Tibial nerve (tissue), 4 donors: ENCODE data around the gene ARPC2. TPM values are rescaled to one million over a fixed set of nuclear protein-coding genes. Genes with fewer than 3 reads are reported as not detected.
"Not testable (repeated sequence)": the region's sequence is repeated elsewhere in the genome, so short reads cannot be mapped to it uniquely, and the experiment has no call there.

Experiments
- DNase-seq, 2 donors: peaks; one replicate each; pipeline ENCODE4 v3.0.0-alpha.2; 2019; ENCODE audit warnings: low spot score in 2 of 2
- H3K27ac ChIP-seq, 4 donors: fragments of 200-600 bp; sonication (generic) in 3 of 4; one replicate each; pipeline ENCODE4 v1.5.1; 2017 to 2019; ENCODE audit warnings: mild to moderate bottlenecking in 1 of 4
- H3K27me3 ChIP-seq, 2 donors: fragments of 200-600 bp; sonication (generic) in 1 of 2; one replicate each; pipeline versions ENCODE4 v1.5.1 to v1.6.0; 2017 to 2019
- H3K36me3 ChIP-seq, 3 donors: fragments of 200-600 bp; sonication (generic); one replicate each; pipeline ENCODE4 v1.5.1; 2018 to 2019
- H3K4me1 ChIP-seq, 4 donors: fragments of 200-600 bp; sonication (generic) in 3 of 4; one replicate each; pipeline ENCODE4 v1.5.1; 2017 to 2019
- H3K4me3 ChIP-seq, 4 donors: fragments of 200-600 bp; sonication (generic) in 3 of 4; one replicate each; pipeline ENCODE4 v1.5.1; 2017 to 2019; ENCODE audit warnings: mild to moderate bottlenecking in 1 of 4, moderate library complexity in 1 of 4
- H3K9me3 ChIP-seq, 4 donors: fragments of 200-600 bp; sonication (generic) in 3 of 4; one replicate each; pipeline ENCODE4 v1.5.1; 2017 to 2019
- CTCF ChIP-seq, 5 experiments: fragments of 200-600 bp in 3 of 5; fragments of 450-650 bp in 2 of 5; sonication (generic) in 3 of 5; IDR thresholded peaks; one replicate each; pipeline ENCODE4 v1.5.1; 2016 to 2019; ENCODE audit warnings: antibody characterized with exemption in 5 of 5, mild to moderate bottlenecking in 3 of 5, moderate library complexity in 2 of 5
- EP300 ChIP-seq, 2 donors: sonication (generic); formaldehyde crosslinking; IDR thresholded peaks; one replicate each; pipeline ENCODE4 v1.6.1; 2017; ENCODE audit warnings: antibody characterized with exemption in 2 of 2, mild to moderate bottlenecking in 1 of 2
- POLR2A ChIP-seq, 2 donors: fragments of 450-650 bp; IDR thresholded peaks; one replicate each; pipeline ENCODE4 v1.6.1; 2017; ENCODE audit warnings: antibody characterized with exemption in 2 of 2, mild to moderate bottlenecking in 2 of 2, moderate library complexity in 2 of 2
- WGBS, 2 donors: methylation state at CpG; one replicate each; pipeline ENCODE4 v1.1.5; 2018; 5-methylcytosine and 5-hydroxymethylcytosine counted together
- total RNA-seq, 4 donors: library from RNA; depleted of rRNA; stranded (reverse); fragments of >200 nt; gene quantifications; one replicate each; pipeline ENCODE4 v1.1.0, GENCODE V29; 2016

Gene ARPC2
- total RNA-seq = 100 to 1,000 TPM; 193 to 248 (median 222) TPM

GRCh38 chr2:218216674-218217359 is at the start of gene ARPC2:
Gene ARPC2 (plus strand): TSS chr2:218217189. CDS start chr2:218217471, 282 bp downstream.
- Histone ChIP-seq H3K27ac (peak within 1 kb of the TSS; percentile 90 to 99 (median 96)), H3K27me3 (no peaks in the 10 kb centered on the region), H3K4me1 (peaks cover 0 to 48% (median 35%) of the 10 kb centered on the region in 4 donors), H3K4me3 (peak within 1 kb of the TSS; percentile 81 to 99 (median 92)), H3K9me3 (no peaks in the 10 kb centered on the region), H3K36me3 (no peaks in the 10 kb centered on the region)
- TF ChIP-seq CTCF (IDR thresholded peaks at IDR 0.05) = peak in 3 of 5 experiments; percentile 10 to 87 (median 83)
- peak; percentile 95 to 98 for TF ChIP-seq EP300 (IDR thresholded peaks at IDR 0.05)
- peak; percentile 81 to 92 for TF ChIP-seq POLR2A (IDR thresholded peaks at IDR 0.05)
- 1% methylated on average over 44 to 60 of the region's 60 CpGs for WGBS, 2 donors
- DNase-seq = peak; percentile 89 to 90

- DNase-seq = no peak
- Histone ChIP-seq H3K27me3 (peaks cover 0 to 10% of the 10 kb centered on the region in 2 donors), H3K36me3 (no peaks in the 10 kb centered on the region), H3K4me3 (no peak overlapping the region), H3K4me1 (peaks cover 0 to 5% (median 0%) of the 10 kb centered on the region in 4 donors), H3K27ac (no peak overlapping the region), H3K9me3 (no peaks in the 10 kb centered on the region)
- 63 to 67% methylated on average over 1 of the region's 1 CpG for WGBS, 2 donors
- TF ChIP-seq CTCF (IDR thresholded peaks at IDR 0.05) (no peak), EP300 (IDR thresholded peaks at IDR 0.05) (no peak), POLR2A (IDR thresholded peaks at IDR 0.05) (no peak)
Measured at GRCh38 chr2:218168016-218168415, 49.0 kb upstream of the ARPC2 start.

- Histone ChIP-seq H3K27me3 (peaks cover 0 to 10% of the 10 kb centered on the region in 2 donors), H3K4me3 (no peak overlapping the region), H3K9me3 (no peaks in the 10 kb centered on the region), H3K4me1 (peaks cover 0 to 5% (median 0%) of the 10 kb centered on the region in 4 donors), H3K36me3 (no peaks in the 10 kb centered on the region), H3K27ac (no peak overlapping the region)
- WGBS, 2 donors = 46 to 52% methylated on average over 9 of the region's 9 CpGs
- TF ChIP-seq POLR2A (IDR thresholded peaks at IDR 0.05) (no peak), CTCF (IDR thresholded peaks at IDR 0.05) (peak; percentile 40 to 59 (median 58)), EP300 (IDR thresholded peaks at IDR 0.05) (no peak)
- peak; percentile 27 to 77 for DNase-seq
Measured at GRCh38 chr2:218168635-218169462, 48.1 kb upstream of the ARPC2 start.

- H3K27me3 ChIP-seq = peaks cover 0 to 10% of the 10 kb centered on the region in 2 donors
- no peak overlapping the region for H3K4me3 ChIP-seq
- peaks cover 0 to 5% (median 0%) of the 10 kb centered on the region in 4 donors for H3K4me1 ChIP-seq
- no peaks in the 10 kb centered on the region for H3K9me3 ChIP-seq
- no peak overlapping the region for H3K27ac ChIP-seq
- DNase-seq = no peak
- H3K36me3 ChIP-seq = no peaks in the 10 kb centered on the region
- WGBS, 2 donors = 62 to 67% methylated on average over 5 of the region's 5 CpGs
- no peak for TF ChIP-seq POLR2A (IDR thresholded peaks at IDR 0.05)
- TF ChIP-seq EP300 (IDR thresholded peaks at IDR 0.05) = no peak
- no peak for TF ChIP-seq CTCF (IDR thresholded peaks at IDR 0.05)
Measured at GRCh38 chr2:218169757-218170546, 47.0 kb upstream of the ARPC2 start.

GRCh38 chr2:218171744-218172143 is 45.2 kb upstream of the ARPC2 start:
- not testable (repeated sequence) for H3K27me3 ChIP-seq, H3K9me3 ChIP-seq, H3K4me1 ChIP-seq, DNase-seq, H3K27ac ChIP-seq, H3K36me3 ChIP-seq, H3K4me3 ChIP-seq
- 77 to 89% methylated on average over 3 of the region's 3 CpGs for WGBS, 2 donors
